HG02623 (cell line): ENCODE measurements around the gene GABARAPL1.
A peak's percentile ranks its signal among the peaks of the same experiment; 100 is the strongest.
"Not testable (repeated sequence)": the region's sequence is repeated elsewhere in the genome, so short reads cannot be mapped to it uniquely, and the experiment has no call there.

ENCODE experiments used
- ATAC-seq: cut with Tn5 transposase; IDR thresholded peaks from one replicate; pipeline ENCODE4 v1.9.1; 2021; ENCODE audit warnings: moderate library complexity; ENCODE audit not compliant: unreplicated experiment

The GABARAPL1 gene

DNA sequence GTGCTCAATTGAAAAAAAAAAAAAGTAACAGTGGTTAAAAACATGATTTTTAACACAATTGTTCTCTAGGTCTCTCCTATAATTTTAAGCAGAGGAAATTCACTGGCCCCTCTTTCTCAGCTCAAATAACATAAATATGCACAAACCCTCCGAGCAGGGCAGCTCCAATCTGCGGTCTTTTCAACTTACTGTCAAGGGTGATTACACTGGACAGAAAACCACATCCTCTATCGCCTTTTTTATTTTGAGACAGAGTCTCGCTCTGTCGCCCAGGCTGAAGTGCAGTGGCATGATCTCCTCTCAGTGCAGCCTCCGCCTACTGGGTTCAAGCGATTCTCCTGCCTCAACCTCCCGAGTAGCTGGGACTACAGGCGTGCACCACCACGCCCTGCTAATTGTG is 16.5 kb upstream of the GABARAPL1 start:
- peak; percentile 85 for ATAC-seq

DNA sequence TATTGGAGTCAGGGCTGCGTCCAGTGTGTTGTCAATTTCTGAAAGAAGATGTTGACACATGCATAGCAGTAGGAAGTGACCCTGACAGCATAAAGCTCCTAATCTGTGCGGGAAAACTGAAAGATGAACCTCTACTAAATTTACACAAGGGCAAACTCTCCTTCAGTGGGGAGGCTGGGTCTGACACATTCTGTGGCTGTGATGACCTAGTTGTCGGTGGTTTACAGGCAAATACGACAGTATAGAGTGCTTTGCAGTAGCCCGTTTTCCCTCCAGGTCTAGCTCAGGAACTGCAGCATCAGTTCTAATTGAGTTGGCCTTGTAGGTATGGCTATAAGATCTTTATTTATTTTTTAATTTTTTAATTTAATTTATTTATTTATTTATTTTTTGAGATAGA is 14.8 kb upstream of the GABARAPL1 start:
- no peak for ATAC-seq

DNA sequence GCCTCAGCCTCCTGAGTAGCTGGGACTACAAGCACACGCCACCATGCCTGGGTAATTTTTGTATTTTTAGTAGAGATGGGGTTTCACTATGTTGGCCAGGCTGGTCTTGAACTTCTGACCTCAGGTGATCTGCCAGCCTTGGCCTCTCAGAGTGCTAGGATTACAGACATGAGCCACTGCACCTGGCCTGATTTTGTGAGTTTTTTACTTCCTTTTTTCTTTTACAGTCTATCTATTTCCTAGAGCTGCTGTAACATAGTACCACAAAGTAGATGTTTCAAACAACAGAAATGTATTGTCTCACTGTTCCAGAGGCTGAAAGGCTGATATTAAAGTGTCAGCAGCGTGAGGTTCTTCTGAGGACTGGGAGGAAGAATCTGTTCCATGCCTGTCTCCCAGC is 8.2 kb upstream of the GABARAPL1 start:
- ATAC-seq: not testable (repeated sequence)

DNA sequence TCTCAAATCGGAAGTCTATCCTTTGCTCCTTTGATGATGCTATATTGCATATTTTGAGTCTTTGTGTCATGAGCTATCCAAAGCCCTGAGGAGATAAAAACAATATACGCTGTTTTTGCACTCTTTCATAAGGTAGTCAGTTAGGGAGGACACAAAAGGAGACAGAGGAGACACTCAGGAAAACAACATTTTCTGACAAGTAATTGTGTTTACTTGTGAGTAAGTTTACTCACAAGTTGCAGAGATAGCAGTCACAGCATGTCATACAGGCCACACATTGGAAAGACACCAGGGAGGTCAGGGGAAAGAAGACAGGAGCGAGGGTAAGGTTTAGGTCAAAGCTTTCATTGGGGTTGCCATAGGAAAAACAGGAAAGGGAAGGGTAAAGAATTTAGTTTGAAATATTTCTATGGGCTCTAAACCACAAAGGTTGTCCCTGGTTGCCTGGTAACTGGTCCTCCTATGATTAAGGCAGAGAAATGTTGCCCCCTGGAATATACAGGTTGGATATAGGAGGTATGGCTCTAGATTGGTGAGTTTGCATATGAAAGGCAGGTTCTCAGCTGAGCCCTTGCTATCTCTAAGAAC is 7.4 kb upstream of the GABARAPL1 start:
- ATAC-seq: no peak

DNA sequence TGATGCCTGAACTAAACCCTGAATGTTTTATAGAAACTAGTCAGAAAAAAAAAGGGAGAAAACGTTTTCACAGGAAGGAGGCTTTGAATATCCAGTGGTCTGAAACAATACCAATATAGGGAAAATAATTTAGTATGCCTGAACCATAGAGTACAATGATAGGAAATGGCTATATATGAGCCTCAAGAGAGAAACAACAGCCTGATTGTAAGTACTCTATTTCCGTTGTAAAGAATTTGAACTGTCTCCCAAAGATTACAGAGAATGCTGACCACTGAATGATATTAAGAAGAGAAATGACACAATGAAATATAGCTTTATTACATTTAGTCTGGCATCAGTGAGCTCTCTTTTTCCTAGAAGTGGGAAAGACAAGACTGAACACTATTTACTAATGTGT is 5.5 kb upstream of the GABARAPL1 start:
- ATAC-seq: no peak

DNA sequence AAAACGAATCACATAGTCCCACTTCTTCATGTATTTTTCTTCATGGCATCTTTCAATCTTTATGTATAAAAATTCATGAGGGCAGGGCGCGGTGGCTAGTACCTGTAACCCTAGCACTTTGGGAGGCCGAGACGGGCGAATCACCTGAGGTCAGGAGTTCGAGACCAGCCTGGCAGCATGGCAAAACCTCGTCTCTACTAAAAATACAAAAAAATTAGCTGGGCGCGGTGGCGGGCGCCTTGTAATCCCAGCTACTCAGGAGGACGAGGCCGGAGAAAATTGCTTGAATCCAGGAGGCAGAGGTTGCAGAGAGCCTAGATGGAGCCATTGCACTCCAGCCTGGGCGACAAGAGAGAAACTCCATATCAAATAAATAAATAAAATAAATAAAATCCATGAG is 2.5 kb upstream of the GABARAPL1 start:
- ATAC-seq: no peak

DNA sequence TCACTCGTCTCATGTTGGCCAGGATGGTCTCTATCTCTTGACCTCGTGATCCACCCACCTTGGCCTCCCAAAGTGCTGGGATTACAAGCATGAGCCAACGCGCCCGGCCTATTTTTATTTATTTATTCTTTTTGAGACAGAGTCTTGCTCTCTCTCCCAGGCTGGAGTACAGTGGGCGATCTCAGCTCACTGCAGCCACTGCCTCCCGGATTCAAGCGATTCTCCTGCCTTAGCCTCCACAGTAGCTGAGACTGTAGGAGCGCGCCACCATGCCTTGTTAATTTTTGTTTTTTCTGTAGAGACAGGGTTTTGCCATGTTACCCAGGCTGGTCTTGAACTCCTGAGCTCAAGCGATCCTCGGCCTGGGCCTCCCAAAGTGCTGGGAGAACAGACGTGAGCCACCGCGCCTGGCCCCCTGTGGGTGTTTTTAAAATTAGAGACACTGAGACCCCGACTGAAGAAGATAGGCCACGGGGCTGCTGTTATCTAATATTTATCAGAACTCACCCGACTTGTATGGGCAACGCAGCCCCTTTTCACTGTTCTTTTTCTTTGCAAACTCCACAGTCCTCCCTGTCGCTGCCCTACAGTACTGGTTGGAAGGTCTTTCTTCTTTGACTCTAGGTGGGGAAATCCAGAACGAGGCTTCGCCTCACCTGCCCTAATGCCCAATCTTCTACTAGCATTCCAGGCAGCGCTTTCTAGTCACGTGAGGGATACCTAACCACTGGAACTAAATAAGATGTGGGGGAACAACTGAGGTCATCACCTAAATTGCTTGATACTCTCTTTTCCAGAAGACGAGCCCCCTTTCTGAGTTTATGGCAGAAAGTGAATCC is 1.4 kb upstream of the GABARAPL1 start:
- ATAC-seq: no peak

DNA sequence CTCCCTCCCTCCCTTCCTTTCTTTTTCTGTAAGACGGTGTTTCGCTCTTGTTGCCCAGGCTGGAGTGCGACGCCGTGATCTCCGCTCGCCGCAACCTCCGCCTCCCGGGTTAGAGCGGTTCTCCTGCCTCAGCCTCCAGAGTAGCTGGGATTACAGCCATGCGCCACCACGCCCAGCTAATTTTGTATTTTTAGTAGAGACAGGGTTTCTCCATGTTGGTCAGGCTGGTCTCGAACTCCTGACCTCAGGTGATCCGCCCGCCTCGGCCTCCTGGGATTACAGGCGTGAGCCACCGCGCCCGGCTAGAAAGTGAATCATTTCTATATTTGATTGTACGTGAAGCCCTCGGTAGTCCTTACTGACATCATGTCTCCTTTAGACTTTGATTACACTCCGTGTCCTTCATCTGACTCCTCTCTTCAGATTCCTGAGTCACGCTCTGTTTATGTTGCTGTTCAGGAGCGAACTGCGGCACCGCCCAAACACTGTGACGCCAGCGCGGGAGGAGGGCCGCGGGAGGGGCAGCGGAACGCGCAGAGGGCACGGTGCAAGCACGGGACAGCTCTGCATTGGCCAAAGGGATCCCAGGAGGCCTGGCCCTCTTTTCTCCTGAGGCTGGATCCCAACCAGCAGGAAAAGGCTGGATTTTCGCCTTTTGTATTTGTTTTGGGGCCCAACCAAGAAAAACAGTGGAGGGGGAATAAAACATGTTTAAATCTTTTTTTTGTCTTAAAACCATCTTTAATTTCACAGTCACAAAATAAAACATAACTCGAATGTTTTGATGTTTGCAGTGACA is 538 bp upstream of the GABARAPL1 start:
- ATAC-seq: peak; percentile 53

DNA sequence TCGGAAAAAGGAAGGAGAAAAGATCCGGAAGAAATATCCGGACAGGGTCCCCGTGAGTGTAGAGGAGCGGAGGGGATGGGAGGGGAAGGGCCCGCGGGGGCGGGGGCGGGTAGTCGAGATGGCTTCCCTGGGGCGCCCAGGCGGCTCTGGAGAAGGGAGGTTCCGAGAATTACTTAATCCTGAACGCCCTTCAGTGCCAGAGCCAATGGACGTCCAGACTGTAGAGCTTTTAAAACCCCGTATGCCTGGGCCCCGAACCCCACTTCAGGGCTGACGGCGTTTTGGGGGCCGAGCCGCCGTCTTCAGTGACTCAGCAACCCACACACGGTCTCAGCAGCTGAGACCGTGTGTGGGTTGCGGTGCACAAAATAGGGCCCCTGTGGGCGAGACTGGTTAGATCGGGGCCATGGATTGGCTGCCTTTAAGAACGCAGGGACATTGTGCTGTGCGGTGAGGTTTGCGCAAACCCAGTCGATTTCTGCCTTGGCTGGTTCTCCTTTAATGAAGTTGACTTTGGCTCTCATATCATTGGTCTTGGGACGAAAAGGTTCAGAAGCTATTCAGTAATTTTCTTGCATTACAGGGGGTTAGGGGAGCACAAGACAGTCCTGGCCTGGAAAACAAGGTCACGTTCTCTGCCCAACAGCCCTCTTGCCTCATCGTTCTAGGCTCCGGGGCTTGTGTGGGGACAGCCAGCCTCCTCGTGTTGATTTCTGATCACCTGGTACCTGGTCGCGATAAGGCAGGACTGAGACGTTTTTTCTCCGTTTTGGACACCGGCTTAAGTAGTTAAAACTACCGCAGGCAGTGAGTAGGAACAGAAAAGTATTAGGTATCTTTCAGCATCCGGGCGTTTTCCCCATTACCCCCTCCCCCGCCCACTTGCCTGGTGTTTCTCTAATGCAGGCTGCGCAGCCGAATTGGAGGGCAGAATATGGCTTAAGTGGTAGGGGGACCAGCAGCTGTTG is 775 bp downstream of the GABARAPL1 start:
- peak; percentile 47 for ATAC-seq

DNA sequence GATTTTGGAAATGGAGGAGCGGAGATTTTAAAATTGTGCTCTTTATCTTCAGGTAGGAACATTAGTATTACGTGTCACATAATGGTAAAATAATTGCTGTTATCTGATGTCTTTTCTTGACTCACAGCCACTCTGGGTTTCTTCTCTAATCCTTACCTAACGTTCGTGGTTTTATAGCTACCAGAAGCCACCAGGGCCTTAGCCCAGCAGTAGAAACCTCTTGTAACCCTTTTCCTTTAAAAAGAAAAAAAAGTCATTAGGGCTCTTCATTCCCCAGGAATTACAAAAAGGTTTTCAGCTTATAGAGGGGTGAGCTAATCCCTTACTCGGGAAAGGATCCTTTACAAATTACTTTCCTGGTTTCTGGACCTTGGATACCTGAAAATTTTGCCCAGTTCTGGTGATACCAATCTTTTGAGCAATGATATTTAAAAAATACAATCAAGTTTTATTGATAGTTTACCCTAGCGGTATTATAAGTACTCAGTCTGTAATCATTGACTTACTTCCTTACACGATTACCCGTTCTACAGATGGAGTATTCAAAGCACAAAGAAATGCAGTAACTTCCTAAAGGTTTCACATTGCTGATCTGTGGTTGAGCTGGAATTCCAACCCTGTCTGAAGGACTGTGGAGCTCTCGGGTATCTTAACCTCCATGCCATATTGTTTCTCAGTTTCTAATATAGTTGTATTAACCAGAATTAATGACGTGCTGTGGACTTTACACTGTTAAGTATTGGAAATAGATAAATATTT is 1.6 kb downstream of the GABARAPL1 start:
- no peak for ATAC-seq

DNA sequence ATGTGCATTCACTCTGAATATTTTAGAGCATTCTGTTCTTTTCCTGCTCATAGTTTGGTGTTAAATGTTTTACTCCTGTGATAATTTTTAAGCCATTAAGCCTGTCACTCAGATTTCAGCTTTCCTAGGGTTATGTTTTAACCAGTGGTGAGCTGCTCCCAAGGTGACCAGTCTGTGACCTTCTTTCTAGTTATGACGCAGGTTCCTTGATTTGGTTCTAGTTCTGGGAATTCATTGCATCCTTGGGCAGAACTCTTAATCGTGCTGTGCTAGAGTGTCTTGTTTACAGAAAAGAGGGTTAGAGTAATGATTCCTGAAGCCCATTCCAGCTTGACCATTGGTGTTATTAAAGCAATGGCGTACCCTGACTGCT is 2.2 kb downstream of the GABARAPL1 start:
- no peak for ATAC-seq

DNA sequence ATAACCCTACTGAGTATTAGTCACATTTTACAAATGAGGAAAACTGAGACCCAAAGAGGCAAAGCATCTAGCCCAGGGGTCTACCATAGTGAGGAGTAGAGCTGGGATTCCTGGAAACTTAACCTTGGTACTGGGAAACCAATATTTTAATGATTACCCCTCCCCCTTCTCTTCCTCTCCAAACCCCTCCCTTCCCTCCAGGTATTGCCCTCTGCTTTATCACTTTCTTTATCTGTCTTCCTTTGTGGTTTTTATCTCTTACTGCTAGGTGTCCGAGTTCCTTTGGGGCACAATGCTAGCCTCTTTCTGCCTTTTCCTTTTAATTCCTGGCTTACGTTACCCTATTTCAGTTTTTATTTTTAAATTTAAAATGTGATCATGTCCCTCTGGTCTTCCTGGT is 2.8 kb downstream of the GABARAPL1 start:
- no peak for ATAC-seq

DNA sequence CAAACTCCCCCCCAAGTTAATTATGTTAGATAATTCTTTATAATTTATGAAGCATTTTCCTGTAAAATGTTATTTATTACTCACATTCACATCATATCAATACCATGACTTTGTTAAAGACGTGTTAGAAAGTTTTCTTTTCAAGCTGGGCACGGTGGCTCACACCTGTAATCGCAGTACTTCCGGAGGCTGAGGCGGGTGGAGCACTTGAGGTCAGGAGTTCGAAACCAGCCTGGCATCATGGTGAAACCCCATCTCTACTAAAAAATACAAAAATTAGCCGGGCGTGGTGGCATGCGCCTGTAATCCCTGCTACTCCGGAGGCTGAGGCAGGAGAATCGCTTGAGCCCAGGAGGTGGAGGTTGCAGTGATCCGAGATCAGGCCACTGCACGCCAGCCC is 3.3 kb downstream of the GABARAPL1 start:
- not testable (repeated sequence) for ATAC-seq

DNA sequence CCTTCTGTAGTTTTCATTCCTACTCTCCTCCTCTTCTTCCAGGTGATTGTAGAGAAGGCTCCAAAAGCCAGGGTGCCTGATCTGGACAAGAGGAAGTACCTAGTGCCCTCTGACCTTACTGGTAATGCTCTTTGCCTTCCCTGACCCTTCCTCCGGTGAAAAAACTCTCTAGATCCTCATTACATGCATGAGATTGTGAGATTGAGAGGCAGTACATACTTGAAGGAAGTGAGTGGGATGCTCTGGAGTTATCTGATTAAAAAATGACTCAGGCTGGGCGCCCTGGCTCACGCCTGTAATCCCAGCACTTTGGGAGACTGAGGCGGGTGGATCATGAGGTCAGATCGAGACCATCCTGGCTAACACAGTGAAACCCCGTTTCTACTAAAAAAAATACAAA is 5.3 kb downstream of the GABARAPL1 start:
- no peak for ATAC-seq

DNA sequence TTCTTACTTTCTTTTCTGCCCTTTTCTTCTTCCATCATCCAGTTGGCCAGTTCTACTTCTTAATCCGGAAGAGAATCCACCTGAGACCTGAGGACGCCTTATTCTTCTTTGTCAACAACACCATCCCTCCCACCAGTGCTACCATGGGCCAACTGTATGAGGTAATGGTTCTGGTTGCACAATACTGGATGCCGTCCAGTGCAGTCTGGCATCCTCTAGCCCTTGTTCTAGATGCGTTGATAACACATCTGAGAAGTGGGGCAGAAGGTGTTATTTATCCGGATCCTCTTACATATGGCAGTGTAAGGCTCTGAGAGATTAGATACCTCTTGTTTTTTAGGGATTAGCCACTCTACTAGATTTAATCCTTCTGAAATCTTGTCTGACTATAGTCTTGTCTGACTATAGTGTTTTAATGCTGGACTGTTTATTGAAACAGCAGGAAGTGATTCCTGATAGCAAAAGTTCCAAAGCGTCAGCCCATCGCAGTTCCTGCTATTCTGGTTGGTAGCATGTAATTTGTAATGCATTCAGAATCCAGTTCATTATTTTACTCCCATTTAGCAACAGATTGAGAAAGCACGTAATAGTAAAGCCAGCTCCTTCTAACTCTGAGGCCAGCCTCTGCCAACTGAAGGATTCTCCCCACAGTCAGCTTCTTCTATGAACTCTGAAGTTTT is 7.9 kb downstream of the GABARAPL1 start:
- ATAC-seq: no peak

DNA sequence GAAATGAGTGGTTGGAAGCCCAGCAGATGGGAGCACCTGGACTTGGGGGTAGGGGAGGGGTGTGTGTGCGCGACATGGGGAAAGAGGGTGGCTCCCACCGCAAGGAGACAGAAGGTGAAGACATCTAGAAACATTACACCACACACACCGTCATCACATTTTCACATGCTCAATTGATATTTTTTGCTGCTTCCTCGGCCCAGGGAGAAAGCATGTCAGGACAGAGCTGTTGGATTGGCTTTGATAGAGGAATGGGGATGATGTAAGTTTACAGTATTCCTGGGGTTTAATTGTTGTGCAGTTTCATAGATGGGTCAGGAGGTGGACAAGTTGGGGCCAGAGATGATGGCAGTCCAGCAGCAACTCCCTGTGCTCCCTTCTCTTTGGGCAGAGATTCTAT is 9.2 kb downstream of the GABARAPL1 start:
- ATAC-seq: no peak

DNA sequence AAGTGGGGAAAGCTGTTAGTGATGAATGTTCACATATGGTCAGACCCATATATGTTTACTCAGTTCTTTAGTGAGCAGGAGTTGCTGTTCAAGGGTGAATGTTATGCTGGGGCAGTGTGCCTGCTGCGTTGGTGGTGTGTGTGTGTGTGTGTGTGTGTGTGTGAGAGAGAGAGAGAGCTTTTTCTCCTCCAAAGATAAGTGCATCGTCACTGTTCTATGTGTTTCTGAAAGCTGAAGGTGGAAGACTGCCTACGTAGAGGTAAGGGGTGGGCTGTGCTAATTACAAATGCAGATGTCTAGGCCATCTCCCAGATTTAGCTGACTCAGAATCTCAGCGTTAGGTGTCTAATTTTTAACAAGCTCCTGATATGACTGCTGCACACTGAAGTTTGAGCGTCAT is 10.5 kb downstream of the GABARAPL1 start:
- ATAC-seq: no peak

DNA sequence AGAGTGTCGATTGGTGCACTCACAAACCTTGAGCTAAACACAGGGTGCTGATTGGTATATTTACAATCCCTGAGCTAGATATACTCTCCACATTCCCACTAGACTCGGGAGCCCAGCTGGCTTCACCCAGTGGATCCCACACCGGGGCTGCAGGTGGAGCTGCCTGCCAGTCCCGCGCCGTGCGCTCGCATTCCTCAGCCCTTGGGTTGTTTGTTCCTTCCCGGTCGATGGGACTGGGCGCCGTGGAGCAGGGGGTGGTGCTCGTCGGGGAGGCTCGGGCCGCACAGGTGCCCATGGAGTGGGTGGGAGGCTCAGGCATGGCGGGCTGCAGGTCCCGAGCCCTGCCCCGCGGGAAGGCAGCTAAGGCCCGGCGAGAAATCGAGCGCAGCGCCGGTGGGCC is 12.7 kb downstream of the GABARAPL1 start:
- ATAC-seq: not testable (repeated sequence)

DNA sequence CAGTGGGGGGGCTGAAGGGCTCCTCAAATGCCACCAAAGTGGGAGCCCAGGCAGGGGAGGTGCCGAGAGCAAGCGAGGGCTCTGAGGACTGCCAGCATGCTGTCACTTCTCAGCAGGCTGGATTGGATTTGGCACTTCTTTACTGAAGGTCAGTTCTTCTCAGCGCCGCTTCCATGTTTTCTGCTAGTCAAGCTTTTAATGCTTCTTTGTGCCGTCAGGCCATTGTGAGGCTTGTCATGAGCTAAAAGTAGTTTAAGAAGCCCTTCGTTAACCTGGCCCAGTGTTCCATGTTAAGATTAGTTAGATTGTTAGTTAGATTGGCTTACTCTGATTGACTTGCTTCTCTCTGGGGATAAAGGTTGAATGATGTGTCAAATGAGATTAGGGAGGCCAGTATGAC is 13.4 kb downstream of the GABARAPL1 start:
- ATAC-seq: no peak
